IMR-90 (cell line): ENCODE results near the gene PLA2G2A.

Experiments used
- CTCF ChIP-seq: conservative IDR thresholded peaks from 2 replicates; pipeline ENCODE4 v1.5.1; 2012; ENCODE audit warnings: mild to moderate bottlenecking, low read depth, low read length, improper control_type of control experiment
- NFE2L2 ChIP-seq: fragments of 150-350 bp; IDR thresholded peaks from 2 replicates; pipeline ENCODE4 v1.6.1; 2016; ENCODE audit warnings: low read depth, mild to moderate bottlenecking, low read length
- POLR2A ChIP-seq: IDR thresholded peaks from 2 replicates; pipeline ENCODE4 v1.6.1; 2012; ENCODE audit warnings: mild to moderate bottlenecking, low read depth, low read length
- RAD21 ChIP-seq: IDR thresholded peaks from 2 replicates; pipeline ENCODE4 v1.6.1; 2012; ENCODE audit warnings: low read length, improper control_type of control experiment
- RCOR1 ChIP-seq: IDR thresholded peaks from 2 replicates; pipeline ENCODE4 v1.6.1; 2012; ENCODE audit warnings: mild to moderate bottlenecking, low read length, improper control_type of control experiment; ENCODE audit not compliant: insufficient replicate concordance
- SMC3 ChIP-seq: fragments of 150-350 bp; IDR thresholded peaks from 2 replicates; pipeline ENCODE4 v1.6.1; 2016; ENCODE audit warnings: low read depth, mild to moderate bottlenecking, antibody characterized with exemption, low read length, moderate library complexity

- TF ChIP-seq SMC3: no peak
- no peak for TF ChIP-seq POLR2A
- TF ChIP-seq CTCF: no peak
- no peak for TF ChIP-seq RCOR1
- TF ChIP-seq NFE2L2: no peak
- TF ChIP-seq RAD21: no peak
These were observed 11.3 kb upstream of the PLA2G2A start for GRCh38 chr1:19990689-19991088.
